ENCODE measurements around the gene CRTC1.

Gene CRTC1

GRCh38 chr19:18774782-18775444, 91.4 kb downstream of the CRTC1 start:
- no peaks in the 10 kb centered on the region for H3K36me3 ChIP-seq (ENCODE audit: control insufficient read depth, low read length)
- H3K9me3 ChIP-seq (ENCODE audit: control insufficient read depth, insufficient read depth, low read length), result no peaks in the 10 kb centered on the region
- no peaks in the 10 kb centered on the region for H3F3A ChIP-seq (ENCODE audit: control insufficient read depth, insufficient read depth)
- no peaks in the 10 kb centered on the region for H3K4me1 ChIP-seq (ENCODE audit: control insufficient read depth, low read length)
- no peaks in the 10 kb centered on the region for H3K79me2 ChIP-seq (ENCODE audit: control insufficient read depth, low read length)
- no peaks in the 10 kb centered on the region for H3K27me3 ChIP-seq (ENCODE audit: control insufficient read depth, low read length)
- no peak overlapping the region for H3K4me3 ChIP-seq (ENCODE audit: low read length)
- no peak overlapping the region for H3K4me2 ChIP-seq (ENCODE audit: low read length)
- no peaks in the 10 kb centered on the region for H3K9me2 ChIP-seq (replicated peaks; ENCODE audit: control insufficient read depth, low read length)
- H4K20me1 ChIP-seq (ENCODE audit: control insufficient read depth, insufficient read depth, low read depth, low read length), result no peaks in the 10 kb centered on the region
- TF ChIP-seq CTCF (IDR thresholded peaks at IDR 0.05; ENCODE audit: low read depth, low read length, poor library complexity, severe bottlenecking) (no peak), EZH2phosphoT487 (IDR thresholded peaks at IDR 0.05; ENCODE audit: borderline replicate concordance, low read length) (no peak)
- no peak overlapping the region for H3K27ac ChIP-seq (ENCODE audit: low read depth, low read length)

GRCh38 chr19:18775586-18776287, 92.3 kb downstream of the CRTC1 start:
- Histone ChIP-seq H3K9me2 (replicated peaks; ENCODE audit: control insufficient read depth, low read length) (no peaks in the 10 kb centered on the region), H3K4me2 (ENCODE audit: low read length) (no peak overlapping the region), H3K79me2 (ENCODE audit: control insufficient read depth, low read length) (no peaks in the 10 kb centered on the region), H3K4me1 (ENCODE audit: control insufficient read depth, low read length) (no peaks in the 10 kb centered on the region), H3K4me3 (ENCODE audit: low read length) (no peak overlapping the region), H3K27me3 (ENCODE audit: control insufficient read depth, low read length) (no peaks in the 10 kb centered on the region), H3K27ac (ENCODE audit: low read depth, low read length) (no peak overlapping the region), H3F3A (ENCODE audit: control insufficient read depth, insufficient read depth) (no peaks in the 10 kb centered on the region), H3K36me3 (ENCODE audit: control insufficient read depth, low read length) (no peaks in the 10 kb centered on the region), H4K20me1 (ENCODE audit: control insufficient read depth, insufficient read depth, low read depth, low read length) (no peaks in the 10 kb centered on the region), H3K9me3 (ENCODE audit: control insufficient read depth, insufficient read depth, low read length) (no peaks in the 10 kb centered on the region)
- TF ChIP-seq EZH2phosphoT487 (IDR thresholded peaks at IDR 0.05; ENCODE audit: borderline replicate concordance, low read length), result no peak
- TF ChIP-seq CTCF (IDR thresholded peaks at IDR 0.05; ENCODE audit: low read depth, low read length, poor library complexity, severe bottlenecking), result no peak

GRCh38 chr19:18776288-18776594, 92.8 kb downstream of the CRTC1 start:
- Histone ChIP-seq H3K27me3 (ENCODE audit: control insufficient read depth, low read length) (no peaks in the 10 kb centered on the region), H3F3A (ENCODE audit: control insufficient read depth, insufficient read depth) (no peaks in the 10 kb centered on the region), H3K4me3 (ENCODE audit: low read length) (no peak overlapping the region), H3K4me2 (ENCODE audit: low read length) (no peak overlapping the region), H3K9me3 (ENCODE audit: control insufficient read depth, insufficient read depth, low read length) (no peaks in the 10 kb centered on the region), H3K36me3 (ENCODE audit: control insufficient read depth, low read length) (no peaks in the 10 kb centered on the region), H3K9me2 (replicated peaks; ENCODE audit: control insufficient read depth, low read length) (no peaks in the 10 kb centered on the region), H3K79me2 (ENCODE audit: control insufficient read depth, low read length) (no peaks in the 10 kb centered on the region), H3K4me1 (ENCODE audit: control insufficient read depth, low read length) (no peaks in the 10 kb centered on the region), H4K20me1 (ENCODE audit: control insufficient read depth, insufficient read depth, low read depth, low read length) (no peaks in the 10 kb centered on the region), H3K27ac (ENCODE audit: low read depth, low read length) (no peak overlapping the region)
- TF ChIP-seq CTCF (IDR thresholded peaks at IDR 0.05; ENCODE audit: low read depth, low read length, poor library complexity, severe bottlenecking) (no peak), EZH2phosphoT487 (IDR thresholded peaks at IDR 0.05; ENCODE audit: borderline replicate concordance, low read length) (no peak)

All from DOHH2 (cell line).